SK-N-SH (cell line): ENCODE data around the gene RRBP1. TPM values are rescaled to one million over a fixed set of nuclear protein-coding genes. Genes with fewer than 3 reads are reported as not detected.

Experiments
- CTCF ChIA-PET: fragments of 300-600, 350-600 bp; formaldehyde crosslinking; extraction: SDS; loops from one replicate; lab custom pipeline; 2021; lab: Yijun Ruan, JAX
- POLR2A ChIA-PET: fragments of 350-600 bp; sonication (Branson Sonifier 250); formaldehyde crosslinking; extraction: SDS; loops from one replicate; lab custom pipeline; 2020; ENCODE audit warnings: antibody characterized with exemption, inconsistent platforms; lab: Yijun Ruan, JAX
- DNase-seq: peaks from one replicate; pipeline ENCODE4 v3.0.0; 2012
- H2AFZ ChIP-seq: fragments of 200-600 bp; sonication (generic); 2 replicates; pipeline ENCODE4 v1.8.1; 2016; ENCODE audit warnings: antibody characterized with exemption, mild to moderate bottlenecking, low read depth
- H3F3A ChIP-seq: fragments of 200-600 bp; sonication (generic); replicated peaks from 2 replicates; pipeline ENCODE3; 2016; ENCODE audit warnings: antibody characterized with exemption, mild to moderate bottlenecking; ENCODE audit not compliant: insufficient read depth
- H3K27ac ChIP-seq, 2 experiments: fragments of 200-500 bp in 1 of 2; fragments of 200-600 bp in 1 of 2; sonication (Bioruptor generic) in 1 of 2; sonication (generic), shearing (Covaris generic) in 1 of 2; 2 replicates each; pipeline versions ENCODE4 v1.5.1 to v1.6.1; 2014 to 2016; ENCODE audit warnings: low read depth in 2 of 2, inconsistent platforms in 1 of 2, low read length in 1 of 2, mild to moderate bottlenecking in 1 of 2, mixed read lengths in 1 of 2
- H3K27me3 ChIP-seq: fragments of 200-600 bp; sonication (generic), shearing (Covaris generic); 2 replicates; pipeline ENCODE4 v1.6.1; 2016; ENCODE audit warnings: mixed run types; ENCODE audit not compliant: insufficient read depth
- H3K36me3 ChIP-seq, 2 experiments: fragments of 200-500 bp in 1 of 2; fragments of 200-600 bp in 1 of 2; sonication (Bioruptor generic) in 1 of 2; sonication (generic) in 1 of 2; replicated peaks in 1 of 2; 2 replicates each; pipeline versions ENCODE3 to v1.5.1; 2014 to 2016; ENCODE audit warnings: low read length in 1 of 2, mild to moderate bottlenecking in 1 of 2; ENCODE audit not compliant: insufficient read depth in 2 of 2, control insufficient read depth in 1 of 2
- H3K4me1 ChIP-seq, 2 experiments: fragments of 200-500 bp in 1 of 2; fragments of 200-600 bp in 1 of 2; sonication (Bioruptor generic) in 1 of 2; sonication (generic), shearing (Covaris generic) in 1 of 2; 2 replicates each; pipeline versions ENCODE4 v1.5.1 to v1.6.1; 2014 to 2016; ENCODE audit warnings: low read depth in 1 of 2, low read length in 1 of 2, mixed run types in 1 of 2; ENCODE audit not compliant: insufficient read depth in 2 of 2, control insufficient read depth in 1 of 2
- H3K4me2 ChIP-seq: fragments of 200-600 bp; sonication (generic), shearing (Covaris generic); 2 replicates; pipeline ENCODE4 v1.6.1; 2017; ENCODE audit warnings: mixed run types
- H3K4me3 ChIP-seq, 2 experiments: fragments of 200-500 bp in 1 of 2; fragments of 200-600 bp in 1 of 2; sonication (Bioruptor generic) in 1 of 2; sonication (generic), shearing (Covaris generic) in 1 of 2; 2 replicates each; pipeline versions ENCODE4 v1.5.1 to v1.8.1; 2014 to 2016; ENCODE audit warnings: low read depth in 2 of 2, inconsistent platforms in 1 of 2, low read length in 1 of 2, mild to moderate bottlenecking in 1 of 2, mixed read lengths in 1 of 2, moderate library complexity in 1 of 2
- H3K79me2 ChIP-seq: fragments of 200-600 bp; sonication (generic); 2 replicates; pipeline ENCODE4 v1.8.1; 2017; ENCODE audit warnings: mild to moderate bottlenecking; ENCODE audit not compliant: insufficient read depth
- H3K9ac ChIP-seq: fragments of 200-600 bp; sonication (generic); 2 replicates; pipeline ENCODE4 v1.6.1; 2017; ENCODE audit warnings: mixed run types
- H3K9me2 ChIP-seq: fragments of 200-600 bp; sonication (generic); 2 replicates; pipeline ENCODE4 v1.6.1; 2017; ENCODE audit warnings: mixed run types
- H3K9me3 ChIP-seq: fragments of 200-600 bp; sonication (generic); 2 replicates; pipeline ENCODE4 v1.6.1; 2017; ENCODE audit warnings: mixed run types, mild to moderate bottlenecking, moderate library complexity
- H4K20me1 ChIP-seq: fragments of 200-600 bp; sonication (generic); 2 replicates; pipeline ENCODE4 v1.6.1; 2017; ENCODE audit warnings: mild to moderate bottlenecking, mixed run types; ENCODE audit not compliant: insufficient read depth
- ELF1 ChIP-seq: IDR thresholded peaks from 2 replicates; pipeline ENCODE4 v1.4.0; 2012
- EP300 ChIP-seq, 2 experiments: IDR thresholded peaks; 2 replicates each; pipeline versions ENCODE4 v1.4.0 to v1.6.1; 2012; ENCODE audit warnings: borderline replicate concordance in 1 of 2, low read depth in 1 of 2, low read length in 1 of 2
- NRF1 ChIP-seq: IDR thresholded peaks from 2 replicates; pipeline ENCODE4 v1.6.1; 2012; ENCODE audit warnings: low read depth, mild to moderate bottlenecking, low read length
- PBX3 ChIP-seq: IDR thresholded peaks from 2 replicates; pipeline ENCODE4; 2012
- REST ChIP-seq: IDR thresholded peaks from 2 replicates; pipeline ENCODE4 v1.6.1; 2012; ENCODE audit warnings: mild to moderate bottlenecking, low read depth, low read length, moderate library complexity
- TCF12 ChIP-seq: IDR thresholded peaks from 2 replicates; pipeline ENCODE4 v1.4.0; 2012
- USF1 ChIP-seq: IDR thresholded peaks from 2 replicates; pipeline ENCODE4 v1.4.0; 2012; ENCODE audit warnings: low read depth, borderline replicate concordance
- USF2 ChIP-seq: fragments of 150-350 bp; IDR thresholded peaks from 2 replicates; pipeline ENCODE4 v1.6.1; 2017; ENCODE audit warnings: antibody characterized with exemption, low read length, low read depth, borderline replicate concordance
- WGBS: methylation state at CpG from one replicate; pipeline ENCODE4 v1.1.6; 2017; ENCODE audit warnings: low lambda C conversion rate; 5-methylcytosine and 5-hydroxymethylcytosine counted together
- polyA plus RNA-seq, 3 experiments: library from polyadenylated mRNA; depleted of rRNA; stranded (reverse); fragments of >200 nt; gene quantifications; 2 replicates each; pipeline ENCODE4 v1.2.3, GENCODE V29; 2012

The RRBP1 gene
- polyA plus RNA-seq, 1 of the 3 experiments (the other 2 are of a cell fraction) = 50.2 TPM

- CTCF ChIA-PET = no interaction called here
These were observed 44.9 kb upstream of the RRBP1 start for GRCh38 chr20:17726902-17727301.

More at GRCh38 chr20:17726902-17727301, 44.9 kb upstream of the RRBP1 start:
- no peaks in the 10 kb centered on the region for H3K9me3 ChIP-seq
- no peak overlapping the region for H3K9ac ChIP-seq
- 44% methylated on average over 4 of the region's 4 CpGs for WGBS
- peaks cover 4% of the 10 kb centered on the region; the same call in 1 of the 2 replicates for H3K27me3 ChIP-seq
- no peak overlapping the region for H3K4me2 ChIP-seq
- H3K4me1 ChIP-seq = no peaks in the 10 kb centered on the region; a peak in 1 of 4 replicates
- H3K4me3 ChIP-seq = no peak overlapping the region
- no peaks in the 10 kb centered on the region for H3K9me2 ChIP-seq
- POLR2A ChIA-PET = no interaction called here
- no peak overlapping the region for H3K27ac ChIP-seq
- no peaks in the 10 kb centered on the region for H3K79me2 ChIP-seq
- no peak for TF ChIP-seq PBX3
- TF ChIP-seq ELF1 = no peak
- TF ChIP-seq REST = no peak
- TF ChIP-seq EP300 (IDR thresholded peaks at IDR 0.05; ENCODE audit: borderline replicate concordance in 1 of 2, low read depth in 1 of 2, low read length in 1 of 2) = no peak
- TF ChIP-seq USF1 = no peak
- TF ChIP-seq TCF12 = no peak
- no peak for TF ChIP-seq NRF1
- no peak for TF ChIP-seq USF2
- TF ChIP-seq, all 33 proteins: peak for 0
- no peaks in the 10 kb centered on the region for H3K36me3 ChIP-seq
- DNase-seq = no peak
- no peak overlapping the region for H2AFZ ChIP-seq
- no peaks in the 10 kb centered on the region for H4K20me1 ChIP-seq
- no peaks in the 10 kb centered on the region for H3F3A ChIP-seq
